Activated naive CD4-positive, alpha-beta T cell treated with anti-CD3 and anti-CD28 coated beads, Interleukin-2, amount 50 U/mL, for 72 hours (primary cell): ENCODE results near the gene THNSL1. TPM values are rescaled to one million over a fixed set of nuclear protein-coding genes. Genes with fewer than 3 reads are reported as not detected.

ENCODE experiments used
- ATAC-seq, 2 donors: fragments of 150-1000 bp; cut with Tn5 transposase; 2 replicates each; pipeline ENCODE4 v1.10.0; 2021; ENCODE audit warnings: mild to moderate bottlenecking in 2 of 2, moderate library complexity in 2 of 2
- DNase-seq, 2 donors: peaks; one replicate each; pipeline ENCODE4 v3.0.0; 2021 to 2022; ENCODE audit warnings: low spot score in 2 of 2
- H3K27ac Mint-ChIP-seq, 2 donors: one replicate each; pipeline ENCODE4 v1.8.0; 2022; ENCODE audit warnings: mild to moderate bottlenecking in 2 of 2, mixed read lengths in 2 of 2
- H3K36me3 Mint-ChIP-seq, 2 donors: one replicate each; pipeline ENCODE4 v1.8.0; 2022; ENCODE audit warnings: mixed read lengths in 2 of 2
- H3K9me3 Mint-ChIP-seq, 2 donors: one replicate each; pipeline ENCODE4 v1.8.0; 2022; ENCODE audit warnings: mixed read lengths in 2 of 2
- total RNA-seq, 2 donors: library from RNA; stranded (reverse); gene quantifications; one replicate each; pipeline ENCODE4 v1.2.3, GENCODE V29; 2022

THNSL1 gene
- total RNA-seq, 2 donors from 2014 or later: 3.7 to 6.7 TPM

DNA sequence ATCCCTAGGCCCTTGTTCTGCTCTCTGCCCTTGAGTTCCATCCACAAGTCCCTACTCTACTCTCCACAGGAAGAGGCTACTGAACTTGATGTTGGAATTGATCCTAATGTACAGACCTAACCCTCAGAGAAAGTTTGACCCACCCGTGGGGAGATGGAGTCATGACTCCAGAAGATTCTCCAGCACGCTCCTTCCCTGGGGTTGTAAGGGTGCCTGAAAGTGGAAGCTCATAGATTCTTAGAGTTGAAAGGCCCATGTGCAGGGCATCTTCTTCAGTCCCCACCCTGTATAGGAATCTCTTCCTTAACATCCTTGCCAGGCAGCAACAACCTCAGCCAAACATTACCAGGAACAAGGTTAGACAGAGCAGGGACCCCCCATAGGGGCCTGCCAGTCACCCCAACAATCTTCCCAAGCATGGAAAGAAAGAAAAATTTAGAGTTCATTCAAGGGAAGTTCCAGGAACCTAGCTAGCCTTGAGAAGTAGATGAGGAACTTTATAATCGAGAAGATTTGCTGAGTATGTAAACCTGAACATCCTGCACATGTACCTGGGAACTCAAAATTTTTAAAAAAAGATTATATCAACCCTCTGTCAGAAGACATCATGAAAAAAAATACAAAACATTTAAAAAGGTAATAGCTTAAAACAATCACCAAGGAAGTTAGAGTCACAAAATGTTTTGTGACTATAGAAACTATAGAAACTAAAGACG, 49.5 kb downstream of the THNSL1 start:
- peak overlapping the region in 1 of 2 donors; percentile 79 for H3K27ac Mint-ChIP-seq
- H3K9me3 Mint-ChIP-seq: peaks cover 0 to 16% of the 10 kb centered on the region in 2 donors
- DNase-seq (no peak), ATAC-seq (no peak)
- peaks cover 0 to 18% of the 10 kb centered on the region in 2 donors for H3K36me3 Mint-ChIP-seq

DNA sequence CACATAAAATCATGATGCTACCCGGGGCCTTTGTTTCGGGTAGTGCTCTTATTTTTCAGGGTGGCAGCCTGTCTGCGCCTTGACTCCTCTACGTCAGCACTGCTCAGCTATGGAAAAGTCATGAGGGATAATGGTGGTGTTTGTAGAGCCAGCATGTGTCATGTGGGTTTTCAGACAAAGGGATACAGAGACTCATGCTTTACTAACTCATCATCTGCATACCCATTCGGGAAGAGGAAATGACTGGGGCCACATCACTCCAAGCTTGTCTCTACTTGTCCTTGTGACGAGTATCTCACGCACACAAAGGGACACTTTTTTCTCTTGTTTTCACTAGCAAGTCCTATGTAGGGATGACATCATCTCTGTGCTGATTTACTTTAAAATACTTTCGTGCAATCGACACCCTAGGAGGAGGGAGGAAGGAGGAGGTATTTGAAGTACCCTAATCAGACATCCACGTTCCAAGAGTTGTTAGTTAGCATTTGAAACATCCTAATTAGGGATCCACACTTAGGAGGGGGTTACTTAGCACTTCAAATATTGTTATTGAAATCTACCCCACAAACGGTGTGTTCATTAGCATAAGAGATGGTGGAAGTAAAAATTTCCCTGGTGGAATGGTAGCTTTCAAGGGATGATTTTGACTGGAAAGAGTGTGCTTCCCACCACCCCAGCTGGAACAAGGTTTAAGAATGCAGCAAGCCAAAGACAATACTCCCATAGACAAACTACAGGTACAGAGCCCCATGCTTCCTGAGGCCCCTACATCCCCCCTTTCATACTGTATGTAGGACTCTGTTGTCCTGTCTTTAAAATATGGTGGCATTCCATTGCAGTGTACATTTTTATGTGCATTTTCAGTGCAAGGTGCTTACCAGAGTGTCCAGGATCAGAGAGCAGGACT, 52.0 kb downstream of the THNSL1 start:
- Mint-ChIP-seq H3K27ac (no peak overlapping the region), H3K36me3 (peaks cover 0 to 15% of the 10 kb centered on the region in 2 donors), H3K9me3 (peaks cover 0 to 14% of the 10 kb centered on the region in 2 donors)
- DNase-seq (no peak), ATAC-seq (peak; percentile 51 to 54)

DNA sequence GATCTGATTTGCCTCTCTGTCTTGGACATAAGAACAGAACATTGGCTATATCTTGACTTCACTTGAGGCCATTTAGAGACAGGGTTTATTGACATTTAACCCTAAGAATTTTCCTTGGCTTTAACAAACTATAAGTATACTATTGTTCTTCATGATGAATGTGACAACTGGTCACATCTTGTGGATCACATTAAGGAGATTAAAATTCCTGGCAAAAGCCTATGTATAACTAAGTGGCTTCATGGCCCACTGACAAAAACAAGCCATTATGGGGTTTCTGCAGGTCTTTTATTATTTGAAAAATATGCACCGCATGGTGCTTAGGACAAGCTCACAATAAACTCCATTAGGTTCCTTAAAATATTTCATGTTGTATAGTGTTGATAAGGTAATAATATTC, 54.8 kb downstream of the THNSL1 start:
- no peak for ATAC-seq
- H3K9me3 Mint-ChIP-seq: no peaks in the 10 kb centered on the region
- H3K27ac Mint-ChIP-seq: no peak overlapping the region
- no peaks in the 10 kb centered on the region for H3K36me3 Mint-ChIP-seq
- no peak for DNase-seq

DNA sequence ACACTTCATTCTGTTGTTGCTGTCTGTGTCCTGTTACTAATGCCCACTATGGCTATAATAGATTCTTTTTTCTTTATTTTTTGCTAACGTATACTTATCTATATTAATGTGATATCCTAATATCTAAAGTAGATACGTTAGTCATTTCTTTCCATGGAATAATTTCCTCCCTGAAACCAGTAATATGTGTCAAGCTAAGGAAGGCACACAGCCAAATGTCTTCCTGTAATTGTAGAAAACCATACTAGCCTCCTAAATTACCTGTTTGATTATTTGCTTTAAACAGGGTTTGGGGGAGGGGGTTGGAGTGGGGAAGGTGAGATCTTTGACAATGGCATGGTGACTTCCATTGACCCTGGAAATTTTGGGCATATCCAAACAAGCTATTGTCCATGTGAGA, 56.4 kb downstream of the THNSL1 start:
- no peak overlapping the region for H3K27ac Mint-ChIP-seq
- H3K9me3 Mint-ChIP-seq: no peaks in the 10 kb centered on the region
- no peak for ATAC-seq
- H3K36me3 Mint-ChIP-seq: no peaks in the 10 kb centered on the region
- no peak for DNase-seq

DNA sequence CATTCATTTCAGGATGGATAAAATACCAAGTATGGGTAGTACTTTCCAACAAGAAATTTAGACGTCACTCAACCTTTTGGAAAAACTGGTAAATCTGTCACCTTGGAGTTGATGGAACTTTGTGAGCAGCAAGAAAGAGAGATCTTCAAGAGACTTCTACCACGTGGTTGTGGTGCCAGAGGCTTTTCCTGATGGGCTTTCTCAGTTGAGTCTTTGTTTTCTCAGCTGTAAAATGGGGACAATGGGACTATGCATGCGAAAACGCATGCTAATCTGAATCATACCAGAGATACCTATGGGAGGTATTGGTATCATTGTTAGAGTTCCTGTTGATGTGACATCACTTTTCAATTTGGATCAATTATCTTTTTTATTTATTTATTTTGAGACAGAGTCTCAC, 59.4 kb downstream of the THNSL1 start:
- Mint-ChIP-seq H3K36me3 (no peaks in the 10 kb centered on the region), H3K27ac (no peak overlapping the region), H3K9me3 (no peaks in the 10 kb centered on the region)
- ATAC-seq (no peak), DNase-seq (no peak)

Other genes with a start within 250 kb of the THNSL1 start
- 1 to 10 TPM in 1 of 2 donors, under 1 TPM in 1; 0.70 to 1.1 TPM for gene PRTFDC1, start 64.0 kb upstream of the THNSL1 start, total RNA-seq
- under 1 TPM in 1 of 2 donors, not detected in 1; 0.08 TPM for gene ENKUR, start 454 bp upstream of the THNSL1 start, total RNA-seq
- gene GPR158, start 158.4 kb downstream of the THNSL1 start, total RNA-seq: not detected